ENCODE measurements around the gene LUZP4.
"Not testable (repeated sequence)": the region's sequence is repeated elsewhere in the genome, so short reads cannot be mapped to it uniquely, and the experiment has no call there.

LUZP4 gene

GRCh38 chrX:115339441-115340025, 50.0 kb downstream of the LUZP4 start:
- DNase-seq = no peak

DNA sequence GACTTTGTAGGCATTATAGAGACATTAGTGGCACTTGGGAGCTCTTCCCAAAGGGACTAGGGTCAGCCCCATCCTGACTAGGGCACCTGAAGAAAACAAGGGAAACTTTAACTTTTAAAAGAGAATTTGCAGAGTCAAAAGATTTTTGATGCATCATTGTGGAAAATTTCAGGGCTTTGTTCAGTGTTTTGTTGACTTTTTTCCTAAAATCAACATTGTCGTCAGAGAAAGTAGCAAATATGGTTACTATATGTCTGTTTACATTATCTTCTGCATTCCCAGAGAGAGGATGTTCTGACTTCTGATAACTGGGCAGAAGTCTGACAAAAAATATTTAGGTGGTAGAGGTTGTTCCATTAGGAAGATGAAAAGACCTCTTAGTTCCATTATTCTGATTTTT, 51.9 kb downstream of the LUZP4 start:
- DNase-seq = no peak

DNA sequence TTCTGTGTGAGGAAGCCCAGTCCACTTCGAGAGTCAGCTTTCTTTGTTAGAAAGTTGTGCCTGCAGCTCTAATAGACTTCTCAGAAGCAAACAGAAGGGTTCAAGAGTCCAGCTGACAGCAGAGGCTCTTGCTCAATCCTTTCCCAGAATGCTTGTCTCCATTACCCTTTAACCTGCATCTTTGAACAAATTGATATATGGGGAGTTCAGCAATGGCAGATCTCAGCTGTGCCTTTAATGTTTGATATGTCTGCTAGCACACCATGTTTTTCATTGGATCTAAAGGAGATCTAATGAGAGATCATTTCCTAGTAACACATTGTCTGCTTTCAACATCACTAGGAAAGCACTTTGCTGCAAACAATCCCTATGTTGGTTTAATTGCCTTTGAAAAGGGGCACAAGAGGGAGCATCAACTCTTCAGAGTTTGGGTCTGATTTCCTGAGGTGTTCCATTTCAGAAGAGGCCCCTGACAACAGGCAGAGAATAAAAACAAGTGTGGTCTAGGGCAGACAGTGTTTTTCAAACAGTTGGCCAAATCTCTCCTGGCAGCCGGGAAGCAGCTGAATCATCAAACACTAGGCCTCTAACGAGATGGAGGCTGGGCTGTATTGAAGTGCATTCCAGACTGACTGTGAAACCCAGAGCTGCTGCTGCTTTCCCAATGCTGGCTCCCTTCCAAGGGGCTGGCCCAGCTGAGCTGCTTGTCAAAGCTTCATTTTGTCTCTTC, 55.5 kb downstream of the LUZP4 start:
- no peak for DNase-seq

- DNase-seq = no peak
These were observed 56.1 kb downstream of the LUZP4 start for GRCh38 chrX:115345615-115346014.

DNA sequence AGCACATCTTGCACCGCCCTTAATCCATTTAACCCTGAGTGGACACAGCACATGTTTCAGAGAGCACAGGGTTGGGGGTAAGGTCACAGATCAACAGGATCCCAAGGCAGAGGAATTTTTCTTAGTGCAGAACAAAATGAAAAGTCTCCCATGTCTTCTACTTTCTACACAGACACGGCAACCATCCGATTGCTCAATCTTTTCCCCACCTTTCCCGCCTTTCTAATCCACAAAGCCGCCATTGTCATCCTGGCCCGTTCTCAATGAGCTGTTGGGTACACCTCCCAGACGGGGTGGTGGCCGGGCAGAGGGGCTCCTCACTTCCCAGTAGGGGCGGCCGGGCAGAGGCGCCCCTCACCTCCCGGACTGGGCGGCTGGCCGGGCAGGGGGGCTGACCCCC, 57.2 kb downstream of the LUZP4 start:
- not testable (repeated sequence) for DNase-seq

- no peak for DNase-seq
These were observed 59.1 kb downstream of the LUZP4 start for GRCh38 chrX:115348446-115349225.

GRCh38 chrX:115350711-115351381, 61.3 kb downstream of the LUZP4 start:
- DNase-seq = no peak

GRCh38 chrX:115356369-115356768, 66.9 kb downstream of the LUZP4 start:
- no peak for DNase-seq

Data from activated CD8-positive, alpha-beta memory T cell treated with anti-CD3 and anti-CD28 coated beads, Interleukin-2, amount 50 U/mL, for 4 hours (primary cell).